B cell (primary cell): Measurements from ENCODE around the gene TMEM43. TPM values are rescaled to one million over a fixed set of nuclear protein-coding genes. Genes with fewer than 3 reads are reported as not detected.
"Not testable (repeated sequence)": the region's sequence is repeated elsewhere in the genome, so short reads cannot be mapped to it uniquely, and the experiment has no call there.

Source experiments
- ATAC-seq: fragments of 200-7000 bp; cut with Tn5 transposase; one replicate; pipeline ENCODE4 v1.10.0; 2021; ENCODE audit warnings: low read depth, mild to moderate bottlenecking, moderate number of reproducible peaks, moderate library complexity
- CTCF ChIA-PET: fragments of 350-600 bp; sonication (Branson Sonifier 250); formaldehyde crosslinking; loops from one replicate; lab custom pipeline; 2021; ENCODE audit warnings: antibody characterized with exemption, inconsistent platforms; lab: Charles Lee
- POLR2A ChIA-PET: fragments of 350-600 bp; sonication (Branson Sonifier 250); formaldehyde crosslinking; loops from one replicate; lab custom pipeline; 2021; ENCODE audit warnings: antibody characterized with exemption; lab: Charles Lee
- DNase-seq: peaks from one replicate; pipeline ENCODE4 v3.0.0; 2013
- H2AFZ ChIP-seq: 2 replicates; pipeline ENCODE4 v1.6.1; 2012; ENCODE audit warnings: mild to moderate bottlenecking, low read depth, low read length; ENCODE audit not compliant: insufficient read depth, poor library complexity, severe bottlenecking
- H3K27ac ChIP-seq, 2 donors: 1 replicate in 1 of 2; 2 replicates in 1 of 2; pipeline ENCODE4 v1.5.1; 2012 to 2013; ENCODE audit warnings: low read length in 2 of 2, mild to moderate bottlenecking in 2 of 2, moderate library complexity in 1 of 2
- H3K27me3 ChIP-seq, 4 experiments: fragments of 200-600 bp in 1 of 4; sonication (generic) in 1 of 4; replicated peaks in 1 of 4; 1 replicate in 2 of 4; 2 replicates in 2 of 4; pipeline versions ENCODE4 v1.6.1 to v1.7.0; 2013 to 2016; ENCODE audit warnings: low read length in 3 of 4, mild to moderate bottlenecking in 2 of 4, mixed read lengths in 1 of 4, moderate library complexity in 1 of 4; ENCODE audit not compliant: insufficient read depth in 4 of 4, control insufficient read depth in 3 of 4; ENCODE audit errors: control extremely low read depth in 1 of 4
- H3K36me3 ChIP-seq, 2 experiments: replicated peaks in 1 of 2; 1 replicate in 1 of 2; 2 replicates in 1 of 2; pipeline versions ENCODE4 v1.6.1 to v1.7.1; 2013; ENCODE audit warnings: low read length in 1 of 2; ENCODE audit not compliant: insufficient read depth in 2 of 2, control insufficient read depth in 1 of 2; ENCODE audit errors: control extremely low read depth in 1 of 2, extremely low read depth in 1 of 2
- H3K4me1 ChIP-seq, 2 donors: fragments of 200-600 bp in 1 of 2; sonication (generic) in 1 of 2; 1 replicate in 1 of 2; 2 replicates in 1 of 2; pipeline versions ENCODE4 v1.5.1 to v1.6.1; 2013 to 2017; ENCODE audit warnings: low read length in 2 of 2; ENCODE audit not compliant: control insufficient read depth in 2 of 2, insufficient read depth in 2 of 2
- H3K4me2 ChIP-seq: replicated peaks from 2 replicates; pipeline ENCODE3; 2012; ENCODE audit warnings: mild to moderate bottlenecking, low read depth, low read length; ENCODE audit not compliant: poor library complexity, severe bottlenecking
- H3K4me3 ChIP-seq, 5 experiments: fragments of 200-600 bp in 1 of 5; sonication (generic) in 1 of 5; 1 replicate in 3 of 5; 2 replicates in 2 of 5; pipeline versions ENCODE4 v1.5.1 to v1.7.0; 2011 to 2016; ENCODE audit warnings: low read length in 4 of 5, mild to moderate bottlenecking in 4 of 5, low read depth in 2 of 5, control low read depth in 1 of 5, moderate library complexity in 1 of 5; ENCODE audit not compliant: insufficient read depth in 1 of 5; ENCODE audit errors: control extremely low read depth in 1 of 5, extremely low read depth in 1 of 5
- H3K79me2 ChIP-seq: fragments of 200-600 bp; sonication (generic); one replicate; pipeline ENCODE4 v1.6.0; 2016; ENCODE audit warnings: low read length; ENCODE audit not compliant: control insufficient read depth, insufficient read depth
- H3K9ac ChIP-seq: fragments of 200-600 bp; sonication (generic); 2 replicates; pipeline ENCODE4 v1.6.1; 2017; ENCODE audit warnings: mild to moderate bottlenecking, low read length, moderate library complexity
- H3K9me3 ChIP-seq, 3 donors: one replicate each; pipeline versions ENCODE4 v1.6.1 to v1.7.1; 2013; ENCODE audit warnings: low read length in 2 of 3; ENCODE audit not compliant: control insufficient read depth in 2 of 3, insufficient read depth in 1 of 3; ENCODE audit errors: control extremely low read depth in 1 of 3
- H4K20me1 ChIP-seq: 2 replicates; pipeline ENCODE4 v1.6.0; 2012; ENCODE audit warnings: mild to moderate bottlenecking, low read length; ENCODE audit not compliant: insufficient read depth, control insufficient read depth, poor library complexity, severe bottlenecking
- H3K27ac Mint-ChIP-seq: one replicate; pipeline ENCODE4 v1.8.0; 2021; ENCODE audit warnings: mixed read lengths
- H3K27me3 Mint-ChIP-seq: one replicate; pipeline ENCODE4 v1.8.0; 2021; ENCODE audit warnings: mixed read lengths
- H3K4me1 Mint-ChIP-seq: one replicate; pipeline ENCODE4 v1.8.0; 2021; ENCODE audit warnings: mixed read lengths
- H3K4me3 Mint-ChIP-seq: one replicate; pipeline ENCODE4 v1.8.0; 2021; ENCODE audit warnings: mixed read lengths
- H3K9me3 Mint-ChIP-seq: one replicate; pipeline ENCODE4 v1.8.0; 2022; ENCODE audit warnings: mixed read lengths; ENCODE audit not compliant: insufficient read depth
- EZH2 ChIP-seq: IDR thresholded peaks from 2 replicates; pipeline ENCODE4 v1.6.1; 2012; ENCODE audit warnings: borderline replicate concordance, low read depth, mild to moderate bottlenecking, moderate library complexity, low read length; ENCODE audit not compliant: insufficient read depth, poor library complexity, severe bottlenecking
- WGBS: methylation state at CpG from one replicate; pipeline ENCODE4 v1.1.5; 2013; ENCODE audit warnings: missing lambda C conversion rate; ENCODE audit not compliant: insufficient coverage; 5-methylcytosine and 5-hydroxymethylcytosine counted together
- intact Hi-C: fragments of 100-400 bp; cut with micrococcal nuclease; formaldehyde crosslinking; loops from one replicate; pipeline ENCODE4 v1.10.0; 2022
- polyA minus RNA-seq: library from RNA; depleted of rRNA, polyadenylated mRNA; stranded (reverse); fragments of >200 nt; gene quantifications from 2 replicates; pipeline ENCODE4 v1.2.3, GENCODE V29; 2012
- polyA plus RNA-seq: library from polyadenylated mRNA; depleted of rRNA; stranded (reverse); fragments of >200 nt; gene quantifications from 2 replicates; pipeline ENCODE4 v1.2.3, GENCODE V29; 2012
- total RNA-seq, 2 donors: library from RNA; stranded (reverse); fragments of 120-200 nt in 1 of 2; gene quantifications; 1 replicate in 1 of 2; 2 replicates in 1 of 2; pipeline versions ENCODE4 v1.2.3 to v1.2.4, GENCODE V29; 2013 to 2022

TMEM43 gene, protein sequence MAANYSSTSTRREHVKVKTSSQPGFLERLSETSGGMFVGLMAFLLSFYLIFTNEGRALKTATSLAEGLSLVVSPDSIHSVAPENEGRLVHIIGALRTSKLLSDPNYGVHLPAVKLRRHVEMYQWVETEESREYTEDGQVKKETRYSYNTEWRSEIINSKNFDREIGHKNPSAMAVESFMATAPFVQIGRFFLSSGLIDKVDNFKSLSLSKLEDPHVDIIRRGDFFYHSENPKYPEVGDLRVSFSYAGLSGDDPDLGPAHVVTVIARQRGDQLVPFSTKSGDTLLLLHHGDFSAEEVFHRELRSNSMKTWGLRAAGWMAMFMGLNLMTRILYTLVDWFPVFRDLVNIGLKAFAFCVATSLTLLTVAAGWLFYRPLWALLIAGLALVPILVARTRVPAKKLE
- total RNA-seq (37.4 and 37.6 TPM in 2 replicates), polyA plus RNA-seq (29.5 and 30.7 TPM in 2 replicates), polyA minus RNA-seq (43.2 and 54.3 TPM in 2 replicates)
- 40.3 TPM for total RNA-seq (2013)

DNA sequence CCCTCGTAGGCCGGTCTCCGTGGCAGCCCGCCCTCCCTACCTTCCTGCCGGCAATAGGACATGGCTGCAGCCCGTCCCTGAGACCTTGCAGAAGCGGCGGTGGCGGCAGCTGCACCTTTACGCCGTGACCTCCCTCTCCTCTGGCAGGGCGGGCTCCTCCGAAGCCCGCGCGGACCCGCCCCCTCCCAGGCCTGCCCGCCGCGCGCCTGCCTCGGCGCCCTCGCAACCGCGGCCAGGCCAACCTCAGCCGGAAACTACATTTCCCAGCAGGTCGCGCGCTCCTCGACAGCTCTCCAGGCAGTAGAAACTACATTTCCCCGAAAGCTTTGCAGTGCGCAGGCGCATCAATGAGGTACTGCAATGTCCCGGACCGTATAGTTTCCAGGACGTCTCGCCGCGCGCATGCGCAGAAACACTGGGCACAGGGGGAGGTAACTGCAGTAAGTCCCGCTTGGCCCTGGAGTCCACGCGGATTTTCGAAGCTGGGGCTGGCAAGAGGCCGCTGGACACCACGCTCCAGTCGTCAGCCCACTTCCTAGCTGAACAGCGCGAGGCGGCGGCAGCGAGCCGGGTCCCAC lies at the start of gene TMEM43, which contains the start of gene CHCHD4:
Gene TMEM43, plus strand, starts transcription at position 438 of the 578 bp plus-strand sequence. CDS start 142 bp downstream, outside the sequence.
Gene CHCHD4, minus strand, starts transcription at position 256 of the 578 bp plus-strand sequence. Its CDS starts 194 bp downstream, at position 62.
- Histone ChIP-seq H3K36me3 (peaks cover 0 to 15% of the 10 kb centered on the region in 2 experiments), H3K27me3 (no peaks in the 10 kb centered on the region), H3K4me3 (peak within 1 kb of the TSS; percentile 74 to 97 (median 85)), H3K9me3 (no peaks in the 10 kb centered on the region), H3K4me1 (peaks cover 24 to 32% of the 10 kb centered on the region in 2 donors), H3K27ac (peak within 1 kb of the TSS; percentile 72 to 89), H2AFZ (peak within 1 kb of the TSS; percentile 92), H3K79me2 (peaks cover 80% of the 10 kb centered on the region), H3K9ac (peak within 1 kb of the TSS; percentile 86), H3K4me2 (peak within 1 kb of the TSS; percentile 83), H4K20me1 (peaks cover 24% of the 10 kb centered on the region)
- ChIA-PET CTCF (interaction anchor here (1.1 to 1.7 kb wide), 6 partner anchors 20 to 528 kb away, joined by 3 to 7 read pairs (median 4); partner anchors contain the start of genes LSM3 and XPC), POLR2A (interaction anchor here (0.9 to 2.9 kb wide), 4 partner anchors 20 to 527 kb away, joined by 3 to 28 read pairs (median 6); partner anchors contain the start of genes CCDC174, LSM3 and XPC)
- peak within 1 kb of the TSS; percentile 97 for H3K4me3 Mint-ChIP-seq
- peak; percentile 85 for ATAC-seq
- DNase-seq = peak; percentile 99
- under 1% methylated on average over 54 of the region's 55 CpGs for WGBS
- intact Hi-C loops = loop anchor here (1.0 to 10.0 kb wide), 9 partner anchors 20 to 1567 kb away; partner anchors contain the start of genes BTD, HACL1, LSM3 and MKRN2
- TF ChIP-seq EZH2 = no peak
- no peaks in the 10 kb centered on the region for H3K27me3 Mint-ChIP-seq
- no peaks in the 10 kb centered on the region for H3K9me3 Mint-ChIP-seq
- peaks cover 45% of the 10 kb centered on the region for H3K4me1 Mint-ChIP-seq
- peak within 1 kb of the TSS; percentile 95 for H3K27ac Mint-ChIP-seq

DNA sequence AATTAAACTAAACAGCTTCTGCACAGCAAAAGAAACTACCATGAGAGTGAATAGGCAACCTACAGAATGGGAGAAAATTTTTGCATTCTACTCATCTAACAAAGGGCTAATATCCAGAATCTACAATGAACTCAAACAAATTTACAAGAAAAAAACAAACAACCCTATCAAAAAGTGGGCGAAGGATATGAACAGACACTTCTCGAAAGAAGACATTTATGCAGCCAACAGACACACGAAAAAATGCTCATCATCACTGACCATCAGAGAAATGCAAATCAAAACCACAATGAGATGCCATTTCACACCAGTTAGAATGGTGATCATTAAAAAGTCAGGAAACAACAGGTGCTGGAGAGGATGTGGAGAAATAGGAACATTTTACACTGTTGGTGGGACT lies 49.6 kb upstream of the TMEM43 start:
- H3K4me1 ChIP-seq, H3K36me3 ChIP-seq, H3K27ac Mint-ChIP-seq, intact Hi-C loops, H3K79me2 ChIP-seq, H3K9ac ChIP-seq, H3K4me3 ChIP-seq, CTCF ChIA-PET, H3K9me3 Mint-ChIP-seq, H3K4me1 Mint-ChIP-seq, H3K4me3 Mint-ChIP-seq, DNase-seq, H4K20me1 ChIP-seq, H3K27me3 Mint-ChIP-seq, H3K4me2 ChIP-seq, POLR2A ChIA-PET, H2AFZ ChIP-seq, H3K27me3 ChIP-seq, H3K27ac ChIP-seq, ATAC-seq, H3K9me3 ChIP-seq: not testable (repeated sequence)
- no CpG with 5 or more reads among the region's 3 CpGs for whole genome bisulfite sequencing
